Superior temporal gyrus (tissue), 1 donor: ENCODE measurements around the gene TSPAN18.

ENCODE experiments used
- DNase-seq: peaks from one replicate; pipeline ENCODE4 v3.0.0-alpha.2; 2016; ENCODE audit errors: extremely low spot score

The TSPAN18 gene

GRCh38 chr11:44777209-44778194 lies 50.7 kb downstream of the TSPAN18 start:
- DNase-seq: no peak

GRCh38 chr11:44778195-44779100 lies 51.7 kb downstream of the TSPAN18 start:
- DNase-seq: no peak

GRCh38 chr11:44779736-44780520 lies 53.2 kb downstream of the TSPAN18 start:
- DNase-seq: no peak

- DNase-seq: no peak
Observed at GRCh38 chr11:44780940-44781631, 54.3 kb downstream of the TSPAN18 start.

GRCh38 chr11:44781655-44782054 lies 54.9 kb downstream of the TSPAN18 start:
- DNase-seq: no peak

GRCh38 chr11:44782478-44782877 lies 55.7 kb downstream of the TSPAN18 start:
- no peak for DNase-seq

GRCh38 chr11:44784436-44784760 lies 57.6 kb downstream of the TSPAN18 start:
- no peak for DNase-seq

GRCh38 chr11:44784851-44785250 lies 58.1 kb downstream of the TSPAN18 start:
- no peak for DNase-seq

GRCh38 chr11:44785856-44786607 lies 59.3 kb downstream of the TSPAN18 start:
- DNase-seq: no peak

GRCh38 chr11:44787070-44787469 lies 60.3 kb downstream of the TSPAN18 start:
- no peak for DNase-seq

GRCh38 chr11:44787981-44788380 lies 61.2 kb downstream of the TSPAN18 start:
- DNase-seq: no peak

- no peak for DNase-seq
Observed at GRCh38 chr11:44788536-44789261, 61.9 kb downstream of the TSPAN18 start.

- DNase-seq: no peak
Observed at GRCh38 chr11:44789496-44789895, 62.7 kb downstream of the TSPAN18 start.

- no peak for DNase-seq
Observed at GRCh38 chr11:44790211-44790610, 63.4 kb downstream of the TSPAN18 start.

GRCh38 chr11:44791316-44791925 lies 64.7 kb downstream of the TSPAN18 start:
- DNase-seq: no peak

GRCh38 chr11:44792171-44792570 lies 65.4 kb downstream of the TSPAN18 start:
- no peak for DNase-seq

- no peak for DNase-seq
Observed at GRCh38 chr11:44793350-44794090, 66.8 kb downstream of the TSPAN18 start.

- DNase-seq: no peak
Observed at GRCh38 chr11:44795803-44796535, 69.2 kb downstream of the TSPAN18 start.
